ENCODE data around the gene C19orf44. TPM values are rescaled to one million over a fixed set of nuclear protein-coding genes. Genes with fewer than 3 reads are reported as not detected.

C19orf44 gene
- polyA plus RNA-seq, 4 donors: 11.8 to 15.8 (median 12.2) TPM

DNA sequence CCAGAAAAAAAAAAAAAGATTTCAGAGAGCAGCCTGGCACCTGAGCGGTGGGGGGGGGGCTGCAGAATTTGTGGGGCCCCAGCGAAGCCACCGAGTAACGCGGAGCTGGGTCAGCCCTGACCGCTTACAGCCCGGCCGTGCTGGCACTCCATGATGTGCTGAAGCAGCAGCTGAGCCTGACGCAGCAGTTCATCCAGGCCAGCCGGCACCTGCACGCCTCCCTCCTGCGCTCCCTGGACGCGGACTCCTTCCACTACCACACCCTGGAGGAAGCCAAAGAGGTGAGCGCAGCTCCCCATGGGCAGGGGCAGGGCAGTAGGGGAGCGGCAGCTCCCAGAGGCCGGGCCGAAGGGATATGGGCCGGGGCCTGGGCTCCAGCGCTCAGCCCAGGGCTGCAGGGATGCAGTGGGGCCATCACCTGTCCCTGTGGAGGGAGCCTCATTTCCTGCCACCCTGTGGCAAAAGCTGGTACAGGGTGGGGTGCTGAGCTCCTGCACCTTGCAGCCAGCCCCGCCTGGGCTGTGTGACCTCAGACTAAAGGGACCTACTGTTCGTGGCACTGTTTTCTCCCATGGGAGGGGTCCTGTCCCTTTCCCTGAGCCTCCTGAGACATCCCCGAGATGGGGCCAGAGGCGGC lies 18.3 kb downstream of the C19orf44 start:
- DNase-seq (ENCODE audit: low read depth in 4 of 4, low spot score in 3 of 4): no peak

GRCh38 chr19:16516381-16516780 lies 20.2 kb downstream of the C19orf44 start:
- no peak for DNase-seq (ENCODE audit: low read depth in 4 of 4, low spot score in 3 of 4)

DNA sequence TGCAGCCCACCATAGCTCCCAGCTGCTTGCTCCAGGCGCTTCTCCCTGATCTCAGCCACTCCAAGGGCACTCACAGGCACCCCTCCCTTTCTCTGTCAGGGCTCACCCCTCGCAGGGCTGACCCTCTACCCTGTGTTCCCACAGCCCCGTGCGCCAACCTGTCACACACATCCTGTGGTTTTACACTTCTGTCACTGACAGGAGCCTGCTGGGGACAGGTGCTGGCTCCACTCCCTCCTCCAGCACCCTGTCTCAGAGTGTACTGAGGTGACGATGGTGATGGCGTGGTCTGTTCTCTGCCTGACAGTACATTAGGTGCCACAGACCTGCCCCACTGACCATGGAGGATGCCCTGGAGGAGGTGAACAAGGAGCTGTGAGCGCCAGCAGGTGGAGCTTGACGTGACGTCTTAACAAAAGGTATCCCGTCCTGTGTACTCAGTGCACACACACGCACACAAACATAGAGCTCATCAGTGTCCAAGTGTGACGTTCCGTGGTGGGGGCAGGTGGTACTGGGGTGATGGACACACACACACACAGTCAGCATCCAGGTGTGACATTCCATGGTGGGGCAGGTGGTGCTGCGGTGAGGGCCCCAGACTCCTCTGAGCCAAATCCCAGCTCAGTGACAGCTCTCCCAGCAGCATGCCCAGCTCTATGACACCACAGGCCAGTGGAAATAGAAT lies 20.9 kb downstream of the C19orf44 start:
- no peak for DNase-seq (ENCODE audit: low read depth in 4 of 4, low spot score in 3 of 4)

GRCh38 chr19:16518061-16518460 lies 21.9 kb downstream of the C19orf44 start:
- no peak for DNase-seq (ENCODE audit: low read depth in 4 of 4, low spot score in 3 of 4)

DNA sequence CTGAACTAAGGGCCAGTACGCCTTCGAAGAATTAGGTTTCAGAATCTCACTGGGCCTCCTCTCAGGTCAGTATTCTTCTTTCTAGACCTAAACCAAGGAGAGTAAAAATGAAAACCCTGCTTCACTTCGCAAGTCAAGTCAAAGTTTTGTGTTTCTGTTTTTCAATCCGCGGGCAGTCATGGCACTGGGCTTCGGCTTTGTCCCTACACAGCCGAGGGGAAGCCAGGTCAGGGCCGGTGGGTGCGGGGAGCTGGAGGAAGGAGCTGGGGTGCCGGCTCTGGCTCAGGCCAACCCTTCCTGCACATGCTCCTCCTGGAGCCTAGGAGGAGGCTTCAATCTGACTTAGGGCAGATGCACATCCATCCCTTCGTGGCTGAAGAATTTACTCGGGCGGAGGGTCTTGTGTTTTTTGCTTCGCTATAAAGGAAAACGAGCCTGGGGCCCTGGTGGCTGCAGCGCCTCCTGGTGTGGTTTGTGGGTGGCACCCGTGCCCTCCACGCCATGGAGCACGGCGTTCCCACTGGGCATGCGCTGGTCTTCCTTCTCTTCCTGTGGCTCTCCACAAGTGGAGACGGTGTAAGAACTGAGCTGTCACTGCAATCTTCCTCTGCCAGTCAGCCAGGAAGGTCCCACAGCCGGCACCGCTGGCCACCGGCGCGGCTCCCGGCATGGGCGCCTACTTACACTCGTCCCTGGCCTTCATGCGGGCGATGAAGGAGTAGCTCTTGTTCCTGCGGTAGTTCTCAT lies 22.5 kb downstream of the C19orf44 start:
- no peak for DNase-seq (ENCODE audit: low read depth in 4 of 4, low spot score in 3 of 4)

- no peak for DNase-seq (ENCODE audit: low read depth in 4 of 4, low spot score in 3 of 4)
These were observed 23.1 kb downstream of the C19orf44 start for GRCh38 chr19:16519230-16519687.

GRCh38 chr19:16520074-16520973 lies 24.1 kb downstream of the C19orf44 start:
- DNase-seq (ENCODE audit: low read depth in 4 of 4, low spot score in 3 of 4): no peak

DNA sequence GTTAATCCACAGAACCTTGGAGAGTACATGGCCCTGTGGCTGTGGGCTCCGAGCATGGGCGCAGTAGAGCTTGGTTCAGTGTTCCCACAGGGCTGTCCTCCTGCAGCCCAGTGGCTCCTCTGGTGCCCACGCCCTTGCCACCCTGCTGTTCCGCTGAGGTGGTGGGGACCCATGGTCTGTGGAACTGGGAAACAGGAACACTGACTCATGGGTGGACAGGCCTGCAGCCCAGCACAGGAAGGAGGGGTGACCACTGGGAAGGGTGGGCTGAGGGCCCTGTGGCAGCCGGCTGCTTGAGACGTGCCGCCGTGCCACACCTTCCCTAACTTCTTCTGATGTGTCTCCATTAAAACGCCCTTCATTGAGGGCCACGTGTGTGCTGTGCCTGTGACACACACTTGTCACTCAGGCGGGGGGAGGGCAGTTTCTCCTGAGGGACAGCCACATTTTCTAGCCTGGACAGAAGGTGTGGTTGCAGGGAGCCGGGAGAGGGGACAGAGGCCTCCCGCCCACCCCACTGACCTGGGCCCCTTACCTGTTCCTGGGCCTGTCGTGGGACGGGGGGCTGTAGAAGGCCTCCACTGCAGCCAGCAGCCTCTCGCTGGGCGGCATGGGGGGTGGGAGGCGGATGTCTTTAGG lies 24.9 kb downstream of the C19orf44 start:
- no peak for DNase-seq (ENCODE audit: low read depth in 4 of 4, low spot score in 3 of 4)

DNA sequence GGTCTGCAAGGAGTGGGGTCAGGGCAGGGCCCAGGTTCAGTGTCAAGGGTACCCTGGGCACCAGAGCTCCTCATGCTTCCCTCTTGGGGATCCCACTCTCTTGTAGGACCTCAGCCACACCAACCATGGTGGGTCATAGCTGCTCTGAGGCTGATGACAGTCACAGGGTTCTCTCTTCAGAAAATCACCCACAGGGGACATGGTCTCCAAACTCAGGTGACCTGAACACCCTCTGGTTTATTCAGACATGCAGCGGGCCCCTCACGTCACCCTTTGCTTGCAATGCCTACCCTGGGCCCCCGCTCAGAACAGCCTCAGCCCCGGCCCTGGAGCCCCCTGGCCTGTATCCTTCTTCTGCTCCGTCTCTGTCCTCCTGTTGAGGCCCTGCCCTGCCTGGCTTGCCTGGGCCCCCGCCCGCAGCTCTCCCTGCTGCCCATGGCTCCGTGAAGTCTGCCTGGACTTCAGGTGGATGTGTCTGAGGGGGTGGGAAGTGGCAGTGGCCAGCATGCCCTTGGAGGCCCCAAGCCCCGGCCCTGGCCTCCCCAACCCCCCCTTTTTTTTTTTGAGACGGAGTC lies 25.6 kb downstream of the C19orf44 start:
- DNase-seq (ENCODE audit: low read depth in 4 of 4, low spot score in 3 of 4): no peak

- no peak for DNase-seq (ENCODE audit: low read depth in 4 of 4, low spot score in 3 of 4)
These were observed 26.6 kb downstream of the C19orf44 start for GRCh38 chr19:16522559-16523377.

- no peak for DNase-seq (ENCODE audit: low read depth in 4 of 4, low spot score in 3 of 4)
These were observed 29.0 kb downstream of the C19orf44 start for GRCh38 chr19:16524991-16525734.

DNA sequence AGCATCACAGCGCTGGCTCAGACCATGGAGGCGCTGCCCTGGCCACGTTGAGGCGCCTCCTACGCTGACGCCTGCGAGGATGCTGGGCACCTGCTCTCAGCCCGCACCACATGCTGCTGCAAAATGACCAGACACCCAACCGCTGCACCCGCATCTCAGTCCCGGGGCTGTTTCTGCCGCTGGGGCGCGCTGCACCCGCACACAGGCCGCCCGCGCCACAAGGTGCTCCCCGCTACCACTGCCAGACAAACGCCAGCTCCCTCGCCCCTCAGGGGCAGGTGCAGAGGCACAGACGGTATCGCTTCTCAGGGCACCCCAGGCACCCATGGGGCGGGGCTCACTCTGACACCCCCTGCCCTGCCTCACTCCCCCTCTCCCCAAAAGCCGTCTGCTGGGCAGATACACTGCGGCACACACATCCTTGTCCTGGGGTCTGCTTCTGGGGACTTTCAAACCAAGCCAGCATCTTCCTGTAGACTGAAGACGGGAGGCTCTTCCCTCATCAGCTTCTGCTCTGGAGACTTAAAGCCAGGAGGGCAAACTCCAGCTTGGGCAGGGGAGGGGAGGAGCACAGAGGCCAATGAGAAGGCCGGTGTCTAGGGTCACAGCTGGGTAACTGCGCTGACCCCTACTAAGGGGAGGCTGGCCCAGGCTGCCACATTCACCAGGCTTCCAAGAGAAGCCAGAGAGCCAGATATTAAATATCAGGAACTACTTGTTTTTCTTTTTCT lies 29.7 kb downstream of the C19orf44 start:
- no peak for DNase-seq (ENCODE audit: low read depth in 4 of 4, low spot score in 3 of 4)

GRCh38 chr19:16527334-16527935 lies 31.2 kb downstream of the C19orf44 start:
- DNase-seq (ENCODE audit: low read depth in 4 of 4, low spot score in 3 of 4): no peak

DNA sequence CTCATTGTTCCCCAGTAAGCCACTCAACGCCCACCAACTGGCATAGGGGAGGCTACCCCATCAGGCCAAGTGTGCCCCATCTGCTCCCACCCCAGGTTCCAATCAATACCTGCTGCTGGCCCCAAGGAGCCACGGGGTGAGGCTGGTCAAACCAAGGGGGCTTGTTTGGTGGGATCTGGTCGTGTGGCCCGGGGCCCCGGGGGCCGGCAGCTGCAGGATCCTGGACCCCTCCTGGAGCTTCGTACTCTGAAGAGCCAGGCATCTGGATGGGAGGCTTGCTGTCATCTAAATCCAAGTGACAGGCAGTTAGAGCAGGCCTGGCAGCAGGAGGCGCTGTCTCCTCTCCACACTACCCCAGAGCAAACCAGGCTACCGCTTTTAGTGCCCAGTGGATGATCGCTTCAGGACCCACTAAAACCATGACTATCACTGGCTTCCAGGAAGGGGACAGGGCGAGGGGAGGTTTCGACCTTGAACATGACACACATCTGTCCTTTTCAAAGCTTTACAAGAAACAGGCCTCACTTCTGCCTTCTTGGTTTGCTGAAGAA lies 31.9 kb downstream of the C19orf44 start:
- no peak for DNase-seq (ENCODE audit: low read depth in 4 of 4, low spot score in 3 of 4)

DNA sequence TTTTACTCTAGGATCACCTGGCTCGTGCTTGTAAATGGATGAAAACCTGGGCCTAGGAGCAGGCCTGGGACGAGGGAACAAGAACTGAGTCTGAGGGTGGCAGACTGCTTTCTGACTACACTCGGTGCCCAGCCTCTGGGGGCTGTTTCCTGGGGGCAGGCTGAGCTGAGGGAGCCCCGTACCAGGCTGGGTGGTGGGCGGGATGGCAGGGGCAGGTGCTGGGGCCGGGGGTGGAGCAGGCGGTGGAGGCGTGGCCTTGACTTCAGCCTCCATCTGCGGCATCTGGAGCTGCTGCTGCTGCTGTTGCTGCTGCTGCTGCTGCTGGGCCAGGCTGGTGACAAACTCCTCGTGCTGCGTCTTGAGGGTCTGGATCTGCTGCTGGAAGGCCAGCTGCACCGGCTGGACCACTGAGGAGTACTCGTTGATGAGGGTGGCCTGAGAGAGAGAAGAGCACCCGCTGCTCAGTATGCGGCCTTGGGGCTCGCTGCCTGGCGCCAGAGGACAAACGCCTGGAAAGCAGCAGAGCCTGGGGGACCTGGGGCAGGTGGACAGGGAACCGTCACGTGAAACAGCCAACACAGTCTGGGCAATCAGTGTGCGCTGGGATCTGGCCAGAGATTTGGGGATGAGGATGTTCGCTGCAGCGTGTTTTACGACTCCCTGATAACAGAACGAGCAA lies 33.4 kb downstream of the C19orf44 start:
- DNase-seq (ENCODE audit: low read depth in 4 of 4, low spot score in 3 of 4): no peak
